ENCODE measurements around the gene ENPP7.
"Not testable (repeated sequence)": the region's sequence is repeated elsewhere in the genome, so short reads cannot be mapped to it uniquely, and the experiment has no call there.

Gene ENPP7

DNA sequence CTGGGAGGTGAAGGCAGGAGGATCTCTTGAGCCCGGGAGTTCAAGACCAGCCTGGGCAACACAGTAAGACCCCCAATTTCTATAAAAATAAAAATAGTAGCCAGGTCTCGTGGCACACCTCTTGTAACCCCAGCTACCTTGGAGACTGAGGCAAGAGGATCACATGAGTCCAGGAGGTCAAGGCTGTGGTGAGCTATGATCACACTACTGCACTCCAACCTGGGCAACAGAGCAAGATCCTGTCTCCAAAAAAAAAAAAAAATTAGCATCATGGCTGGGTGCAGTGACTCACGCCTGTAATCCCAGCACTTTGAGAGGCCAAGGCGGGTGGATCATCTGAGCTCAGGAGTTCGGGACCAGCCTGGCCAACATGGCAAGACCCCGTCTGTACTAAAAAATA, 40.5 kb downstream of the ENPP7 start:
- peaks cover under 1% of the 10 kb centered on the region for H3K4me1 ChIP-seq (ENCODE audit: control insufficient read depth, insufficient read depth, low read length)

DNA sequence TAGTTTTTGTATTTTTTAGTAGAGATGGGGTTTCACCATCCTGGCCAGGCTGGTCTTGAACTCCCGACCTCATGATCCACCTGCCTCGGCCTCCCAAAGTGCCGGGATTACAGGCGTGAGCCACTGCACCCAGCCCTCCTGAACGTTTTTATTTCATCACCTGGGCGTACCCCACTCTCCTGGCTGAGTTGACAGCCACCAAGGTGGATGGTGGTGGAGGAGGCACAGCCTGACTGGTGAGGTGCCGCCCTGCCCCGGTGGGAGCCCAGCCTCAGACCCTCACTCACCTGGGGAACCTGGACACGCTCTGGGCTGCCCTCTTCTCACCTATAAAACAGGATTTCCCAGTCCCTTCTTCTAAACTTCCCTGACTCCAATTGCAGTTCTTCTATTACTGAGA, 42.0 kb downstream of the ENPP7 start:
- H3K4me1 ChIP-seq (ENCODE audit: control insufficient read depth, insufficient read depth, low read length), result peaks cover 13% of the 10 kb centered on the region
- H3K36me3 ChIP-seq (ENCODE audit: control insufficient read depth in 2 of 2, insufficient read depth in 1 of 2, low read length in 2 of 2); H3K9me3 ChIP-seq (ENCODE audit: control insufficient read depth, insufficient read depth, low read depth, low read length); H3K27ac ChIP-seq (ENCODE audit: extremely low read depth, low read depth, low read length); POLR2A ChIA-PET; H3K4me3 ChIP-seq (ENCODE audit: low read depth, low read length): not testable (repeated sequence)
- CTCF ChIA-PET, result interaction anchor here (2.7 kb wide), 1 partner anchor 27 kb away, joined by 12 read pairs; no protein-coding TSS in a partner anchor

More for the DNA sequence above, 40.5 kb downstream of the ENPP7 start:
- Histone ChIP-seq H3K9me3 (ENCODE audit: control insufficient read depth, insufficient read depth, low read depth, low read length) (no peaks in the 10 kb centered on the region), H3K36me3 (ENCODE audit: control insufficient read depth in 2 of 2, insufficient read depth in 1 of 2, low read length in 2 of 2) (no peaks in the 10 kb centered on the region), H3K27ac (ENCODE audit: extremely low read depth, low read depth, low read length) (no peak overlapping the region), H3K4me3 (ENCODE audit: low read depth, low read length) (no peak overlapping the region)
- ChIA-PET POLR2A (interaction anchor here (0.7 kb wide), 1 partner anchor 68 kb away, joined by 4 read pairs; the partner anchor contains the start of gene CBX4), CTCF (interaction anchor here (0.6 to 2.7 kb wide), 3 partner anchors 8 to 377 kb away, joined by 3 to 12 read pairs (median 3); no protein-coding TSS in a partner anchor)
- peak; percentile 98 for TF ChIP-seq ZNF121 (tag by site-specific recombination; IDR thresholded peaks at IDR 0.05)
- no peak for TF ChIP-seq ZNF214 (tag by site-specific recombination; IDR thresholded peaks at IDR 0.05; ENCODE audit: borderline replicate concordance)
- TF ChIP-seq ZNF530 (tag by site-specific recombination; IDR thresholded peaks at IDR 0.05; ENCODE audit: low read depth), result no peak
- no peak for TF ChIP-seq ZNF585B (tag by site-specific recombination; IDR thresholded peaks at IDR 0.05)
- no peak for TF ChIP-seq KLF16 (tag by site-specific recombination; IDR thresholded peaks at IDR 0.05)
- TF ChIP-seq ZBTB20 (tag by site-specific recombination; IDR thresholded peaks at IDR 0.05), result no peak
- no peak for TF ChIP-seq TRIM28 (IDR thresholded peaks at IDR 0.05; ENCODE audit: borderline replicate concordance, low read length)
- no peak for TF ChIP-seq ZNF133 (tag by site-specific recombination; IDR thresholded peaks at IDR 0.05)

DNA sequence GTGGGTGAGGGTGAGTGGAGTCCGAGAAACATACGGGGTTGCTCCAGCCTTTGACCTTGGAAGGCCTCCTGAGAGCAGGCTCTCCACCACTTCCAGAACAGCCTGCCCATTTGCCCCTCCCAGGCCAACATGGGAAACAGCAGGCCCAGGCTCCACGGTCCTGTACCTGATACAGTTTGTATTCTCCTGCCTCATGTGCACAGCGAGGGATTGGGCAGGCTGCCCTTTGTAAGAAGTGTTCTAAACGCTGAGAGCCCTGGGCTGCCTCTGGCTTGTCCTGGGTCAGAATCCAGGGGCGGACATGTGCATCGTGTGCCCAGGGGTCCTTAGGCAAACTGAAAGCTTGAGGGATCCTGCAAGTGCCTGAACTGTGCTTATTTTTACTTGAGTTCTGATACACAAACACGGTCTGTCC, 43.8 kb downstream of the ENPP7 start:
- Histone ChIP-seq H3K4me3 (ENCODE audit: low read depth, low read length) (no peak overlapping the region), H3K4me1 (ENCODE audit: control insufficient read depth, insufficient read depth, low read length) (peaks cover 19% of the 10 kb centered on the region), H3K27ac (ENCODE audit: extremely low read depth, low read depth, low read length) (no peak overlapping the region), H3K36me3 (ENCODE audit: control insufficient read depth in 2 of 2, insufficient read depth in 1 of 2, low read length in 2 of 2) (peaks cover under 1 to 3% of the 10 kb centered on the region in 2 experiments; a peak in 1 of 3 replicates), H3K9me3 (ENCODE audit: control insufficient read depth, insufficient read depth, low read depth, low read length) (no peaks in the 10 kb centered on the region)
- TF ChIP-seq, protein P1, sequence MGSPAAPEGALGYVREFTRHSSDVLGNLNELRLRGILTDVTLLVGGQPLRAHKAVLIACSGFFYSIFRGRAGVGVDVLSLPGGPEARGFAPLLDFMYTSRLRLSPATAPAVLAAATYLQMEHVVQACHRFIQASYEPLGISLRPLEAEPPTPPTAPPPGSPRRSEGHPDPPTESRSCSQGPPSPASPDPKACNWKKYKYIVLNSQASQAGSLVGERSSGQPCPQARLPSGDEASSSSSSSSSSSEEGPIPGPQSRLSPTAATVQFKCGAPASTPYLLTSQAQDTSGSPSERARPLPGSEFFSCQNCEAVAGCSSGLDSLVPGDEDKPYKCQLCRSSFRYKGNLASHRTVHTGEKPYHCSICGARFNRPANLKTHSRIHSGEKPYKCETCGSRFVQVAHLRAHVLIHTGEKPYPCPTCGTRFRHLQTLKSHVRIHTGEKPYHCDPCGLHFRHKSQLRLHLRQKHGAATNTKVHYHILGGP (tag by site-specific recombination; IDR thresholded peaks at IDR 0.05), result no peak
- TF ChIP-seq ZNF335 (tag by site-specific recombination; conservative IDR thresholded peaks at IDR 0.05), result peak; percentile 66
- no peak for TF ChIP-seq ZBTB8A (tag by site-specific recombination; IDR thresholded peaks at IDR 0.05)
- peak; percentile 72 for TF ChIP-seq ZNF600 (tag by site-specific recombination; IDR thresholded peaks at IDR 0.05)
- TF ChIP-seq REPIN1 (tag by site-specific recombination; IDR thresholded peaks at IDR 0.05; ENCODE audit: low read depth), result no peak
- TF ChIP-seq, protein P2, sequence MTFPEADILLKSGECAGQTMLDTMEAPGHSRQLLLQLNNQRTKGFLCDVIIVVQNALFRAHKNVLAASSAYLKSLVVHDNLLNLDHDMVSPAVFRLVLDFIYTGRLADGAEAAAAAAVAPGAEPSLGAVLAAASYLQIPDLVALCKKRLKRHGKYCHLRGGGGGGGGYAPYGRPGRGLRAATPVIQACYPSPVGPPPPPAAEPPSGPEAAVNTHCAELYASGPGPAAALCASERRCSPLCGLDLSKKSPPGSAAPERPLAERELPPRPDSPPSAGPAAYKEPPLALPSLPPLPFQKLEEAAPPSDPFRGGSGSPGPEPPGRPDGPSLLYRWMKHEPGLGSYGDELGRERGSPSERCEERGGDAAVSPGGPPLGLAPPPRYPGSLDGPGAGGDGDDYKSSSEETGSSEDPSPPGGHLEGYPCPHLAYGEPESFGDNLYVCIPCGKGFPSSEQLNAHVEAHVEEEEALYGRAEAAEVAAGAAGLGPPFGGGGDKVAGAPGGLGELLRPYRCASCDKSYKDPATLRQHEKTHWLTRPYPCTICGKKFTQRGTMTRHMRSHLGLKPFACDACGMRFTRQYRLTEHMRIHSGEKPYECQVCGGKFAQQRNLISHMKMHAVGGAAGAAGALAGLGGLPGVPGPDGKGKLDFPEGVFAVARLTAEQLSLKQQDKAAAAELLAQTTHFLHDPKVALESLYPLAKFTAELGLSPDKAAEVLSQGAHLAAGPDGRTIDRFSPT (tag by site-specific recombination; IDR thresholded peaks at IDR 0.05), result no peak
- no peak for TF ChIP-seq ZNF138 (tag by site-specific recombination; IDR thresholded peaks at IDR 0.05; ENCODE audit: borderline replicate concordance)
- TF ChIP-seq, protein P3, sequence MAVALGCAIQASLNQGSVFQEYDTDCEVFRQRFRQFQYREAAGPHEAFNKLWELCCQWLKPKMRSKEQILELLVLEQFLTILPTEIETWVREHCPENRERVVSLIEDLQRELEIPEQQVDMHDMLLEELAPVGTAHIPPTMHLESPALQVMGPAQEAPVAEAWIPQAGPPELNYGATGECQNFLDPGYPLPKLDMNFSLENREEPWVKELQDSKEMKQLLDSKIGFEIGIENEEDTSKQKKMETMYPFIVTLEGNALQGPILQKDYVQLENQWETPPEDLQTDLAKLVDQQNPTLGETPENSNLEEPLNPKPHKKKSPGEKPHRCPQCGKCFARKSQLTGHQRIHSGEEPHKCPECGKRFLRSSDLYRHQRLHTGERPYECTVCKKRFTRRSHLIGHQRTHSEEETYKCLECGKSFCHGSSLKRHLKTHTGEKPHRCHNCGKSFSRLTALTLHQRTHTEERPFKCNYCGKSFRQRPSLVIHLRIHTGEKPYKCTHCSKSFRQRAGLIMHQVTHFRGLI (tag by site-specific recombination; IDR thresholded peaks at IDR 0.05), result no peak
- TF ChIP-seq ZNF777 (tag by site-specific recombination; IDR thresholded peaks at IDR 0.05; ENCODE audit: borderline replicate concordance), result no peak
- TF ChIP-seq KLF9 (tag by site-specific recombination; IDR thresholded peaks at IDR 0.05; ENCODE audit: low read depth), result no peak
- TF ChIP-seq ZNF626 (tag by site-specific recombination; IDR thresholded peaks at IDR 0.05), result no peak
- no peak for TF ChIP-seq ZNF37A (tag by site-specific recombination; IDR thresholded peaks at IDR 0.05)
- TF ChIP-seq ZNF341 (tag by site-specific recombination; IDR thresholded peaks at IDR 0.05; ENCODE audit: low read depth), result peak; percentile 60
- no peak for TF ChIP-seq ZNF394 (tag by site-specific recombination; IDR thresholded peaks at IDR 0.05; ENCODE audit: borderline replicate concordance)
- no peak for TF ChIP-seq FEZF1 (tag by site-specific recombination; IDR thresholded peaks at IDR 0.05)
- TF ChIP-seq, protein P4, sequence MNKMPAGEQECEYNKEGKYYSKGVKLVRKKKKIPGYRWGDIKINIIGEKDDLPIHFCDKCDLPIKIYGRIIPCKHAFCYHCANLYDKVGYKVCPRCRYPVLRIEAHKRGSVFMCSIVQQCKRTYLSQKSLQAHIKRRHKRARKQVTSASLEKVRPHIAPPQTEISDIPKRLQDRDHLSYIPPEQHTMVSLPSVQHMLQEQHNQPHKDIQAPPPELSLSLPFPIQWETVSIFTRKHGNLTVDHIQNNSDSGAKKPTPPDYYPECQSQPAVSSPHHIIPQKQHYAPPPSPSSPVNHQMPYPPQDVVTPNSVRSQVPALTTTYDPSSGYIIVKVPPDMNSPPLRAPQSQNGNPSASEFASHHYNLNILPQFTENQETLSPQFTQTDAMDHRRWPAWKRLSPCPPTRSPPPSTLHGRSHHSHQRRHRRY (tag by site-specific recombination; IDR thresholded peaks at IDR 0.05), result no peak
- no peak for TF ChIP-seq ZNF112 (tag by site-specific recombination; IDR thresholded peaks at IDR 0.05)
- POLR2A ChIA-PET, result interaction anchor here (1.1 to 2.7 kb wide), 2 partner anchors 22 to 65 kb away, joined by 4 to 8 read pairs; partner anchors contain the start of gene CBX8
- CTCF ChIA-PET, result interaction anchor here (0.5 to 3.6 kb wide), 9 partner anchors 14 to 196 kb away, joined by 3 to 31 read pairs (median 3); partner anchors contain the start of gene CBX4

Data from HEK293 (cell line).